NT2/D1 (cell line): Measurements from ENCODE around the gene AQP2.

Source experiments
- YY1 ChIP-seq: IDR thresholded peaks from 2 replicates; pipeline ENCODE4 v1.6.1; 2011; ENCODE audit not compliant: insufficient read length, insufficient read depth
- ZNF274 ChIP-seq: IDR thresholded peaks from 2 replicates; pipeline ENCODE4 v1.6.1; 2011; ENCODE audit warnings: mild to moderate bottlenecking, low read depth, low read length

DNA sequence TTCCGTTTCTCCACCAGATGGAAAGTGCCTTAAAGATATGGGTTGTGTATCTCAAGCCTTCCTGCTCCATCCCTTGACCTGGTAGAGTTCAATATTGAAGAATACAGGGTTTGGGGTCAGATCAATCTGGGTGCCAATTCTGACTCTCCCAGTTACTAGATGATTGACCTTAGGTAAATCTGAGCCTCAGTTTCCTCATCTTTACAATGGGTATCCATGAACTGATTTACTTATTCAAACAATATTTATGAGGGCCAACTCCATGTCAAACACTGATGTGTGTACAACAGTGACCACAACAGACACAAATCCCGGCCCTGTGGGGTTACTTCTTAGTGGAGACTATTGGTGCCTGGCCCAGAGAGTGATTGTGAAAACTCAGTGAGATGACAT, 39.3 kb upstream of the AQP2 start:
- no peak for TF ChIP-seq ZNF274
- TF ChIP-seq YY1 = no peak
